ENCODE results near the gene C2orf78. TPM values are rescaled to one million over a fixed set of nuclear protein-coding genes. Genes with fewer than 3 reads are reported as not detected.
"Not testable (repeated sequence)": the region's sequence is repeated elsewhere in the genome, so short reads cannot be mapped to it uniquely, and the experiment has no call there.

Gene C2orf78
- total RNA-seq, 1 donor from 2014 or later = not detected

DNA sequence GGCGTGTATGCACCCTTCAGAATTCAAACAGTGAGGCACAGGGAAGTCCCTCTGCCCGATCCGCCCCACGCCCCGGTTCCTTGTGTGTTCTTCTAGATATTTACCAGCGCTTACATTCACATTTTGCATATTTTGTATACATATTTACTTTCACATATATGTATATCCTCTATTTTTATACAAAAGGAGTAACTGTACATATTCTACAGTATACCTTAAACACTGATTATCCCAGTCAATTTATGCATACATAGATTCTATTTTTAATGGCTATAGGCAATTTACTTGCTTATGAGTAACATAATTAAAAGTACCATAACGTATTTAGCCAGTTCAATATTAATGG lies 3.8 kb upstream of the C2orf78 start:
- Mint-ChIP-seq H3K4me3 (ENCODE audit: unreplicated experiment) (peak overlapping the region; percentile 90), H3K4me1 (ENCODE audit: low read depth) (peaks cover 31% of the 10 kb centered on the region), H3K9me3 (ENCODE audit: low read depth) (no peaks in the 10 kb centered on the region), H3K36me3 (ENCODE audit: low read depth) (peaks cover 9% of the 10 kb centered on the region), H3K27me3 (ENCODE audit: low read depth) (no peaks in the 10 kb centered on the region), H3K27ac (ENCODE audit: unreplicated experiment) (peak overlapping the region; percentile 97)
- TF ChIP-seq CTCF (IDR thresholded peaks at IDR 0.05) = peak; percentile 65
- DNase-seq (ENCODE audit: low spot score) = no peak

DNA sequence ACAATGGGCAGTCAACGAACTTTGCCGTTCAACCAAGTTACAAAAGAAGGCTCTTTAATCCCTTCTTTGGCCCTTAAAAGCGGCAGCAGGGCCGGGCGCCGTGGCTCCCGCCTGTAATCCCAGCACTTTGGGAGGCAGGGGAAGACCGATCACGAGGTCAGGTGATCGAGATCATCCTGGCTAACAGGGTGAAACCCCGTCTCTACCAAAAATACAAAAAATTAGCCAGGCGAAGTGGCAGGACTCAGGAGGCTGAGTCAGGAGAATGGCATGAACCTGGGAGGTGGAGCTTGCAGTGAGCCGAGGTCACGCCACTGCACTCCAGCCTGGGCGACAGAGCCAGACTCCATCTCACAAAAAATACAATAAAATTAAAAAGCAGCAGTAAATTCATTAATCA lies 581 bp upstream of the C2orf78 start:
- H3K4me1 Mint-ChIP-seq (ENCODE audit: low read depth) = peaks cover 13% of the 10 kb centered on the region
- not testable (repeated sequence) for H3K9me3 Mint-ChIP-seq (ENCODE audit: low read depth); H3K27ac Mint-ChIP-seq (ENCODE audit: unreplicated experiment); H3K36me3 Mint-ChIP-seq (ENCODE audit: low read depth); H3K27me3 Mint-ChIP-seq (ENCODE audit: low read depth); DNase-seq (ENCODE audit: low spot score); H3K4me3 Mint-ChIP-seq (ENCODE audit: unreplicated experiment)

GRCh38 chr2:73811878-73812277 lies 27.9 kb downstream of the C2orf78 start:
- H3K9me3 Mint-ChIP-seq (ENCODE audit: low read depth) = no peaks in the 10 kb centered on the region
- no peak for TF ChIP-seq CTCF (IDR thresholded peaks at IDR 0.05)
- DNase-seq (ENCODE audit: low spot score) = no peak
- H3K27me3 Mint-ChIP-seq (ENCODE audit: low read depth) = peaks cover 30% of the 10 kb centered on the region
- H3K4me3 Mint-ChIP-seq (ENCODE audit: unreplicated experiment) = no peak overlapping the region
- no peaks in the 10 kb centered on the region for H3K36me3 Mint-ChIP-seq (ENCODE audit: low read depth)
- H3K27ac Mint-ChIP-seq (ENCODE audit: unreplicated experiment) = no peak overlapping the region
- H3K4me1 Mint-ChIP-seq (ENCODE audit: low read depth) = no peaks in the 10 kb centered on the region

DNA sequence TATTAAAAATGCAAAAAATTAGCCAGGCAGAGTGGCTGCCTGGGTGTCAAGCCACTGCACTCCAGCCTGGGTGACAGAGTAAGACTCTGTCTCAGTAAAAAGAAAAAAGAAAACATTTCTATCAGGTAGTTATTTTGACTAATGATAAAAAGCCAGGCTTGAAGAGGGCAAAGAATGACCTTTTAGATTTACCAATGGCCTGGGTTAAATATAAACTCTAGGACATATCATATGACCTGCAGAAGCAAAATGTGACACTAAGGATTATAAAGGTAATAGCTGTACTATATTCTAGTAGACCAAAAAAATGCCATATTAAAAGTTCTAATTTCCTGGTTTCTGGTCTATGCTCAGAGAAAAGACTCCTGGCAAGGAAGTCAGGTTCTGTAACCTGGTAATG lies 28.7 kb downstream of the C2orf78 start:
- H3K27me3 Mint-ChIP-seq (ENCODE audit: low read depth) = peaks cover 30% of the 10 kb centered on the region
- H3K36me3 Mint-ChIP-seq (ENCODE audit: low read depth) = no peaks in the 10 kb centered on the region
- H3K9me3 Mint-ChIP-seq (ENCODE audit: low read depth) = no peaks in the 10 kb centered on the region
- no peak for DNase-seq (ENCODE audit: low spot score)
- no peak overlapping the region for H3K4me3 Mint-ChIP-seq (ENCODE audit: unreplicated experiment)
- no peak for TF ChIP-seq CTCF (IDR thresholded peaks at IDR 0.05)
- no peak overlapping the region for H3K27ac Mint-ChIP-seq (ENCODE audit: unreplicated experiment)
- H3K4me1 Mint-ChIP-seq (ENCODE audit: low read depth) = no peaks in the 10 kb centered on the region

DNA sequence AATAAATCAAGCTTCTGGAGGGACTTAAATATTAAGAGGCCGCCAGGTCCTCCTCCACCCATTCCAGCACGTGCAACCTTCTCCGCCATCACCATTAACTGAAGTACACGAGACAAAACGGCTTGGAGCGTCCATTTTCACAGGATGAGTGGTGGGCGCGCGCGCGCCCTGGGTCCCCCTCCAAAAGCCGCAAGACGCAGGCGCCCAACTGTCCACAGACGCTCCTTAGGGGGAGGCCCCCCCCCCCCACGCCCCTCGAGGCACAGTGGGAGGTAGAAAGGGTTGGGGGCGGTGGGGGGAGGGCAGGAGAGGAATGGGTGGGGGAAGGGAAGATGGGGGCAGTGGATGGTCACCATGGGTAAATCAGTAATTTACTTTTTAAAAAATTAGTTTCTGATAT lies 34.3 kb downstream of the C2orf78 start:
- Mint-ChIP-seq H3K4me1 (ENCODE audit: low read depth) (no peaks in the 10 kb centered on the region), H3K9me3 (ENCODE audit: low read depth) (no peaks in the 10 kb centered on the region), H3K27me3 (ENCODE audit: low read depth) (peaks cover 27% of the 10 kb centered on the region), H3K4me3 (ENCODE audit: unreplicated experiment) (no peak overlapping the region), H3K27ac (ENCODE audit: unreplicated experiment) (no peak overlapping the region), H3K36me3 (ENCODE audit: low read depth) (no peaks in the 10 kb centered on the region)
- DNase-seq (ENCODE audit: low spot score) = no peak
- TF ChIP-seq CTCF (IDR thresholded peaks at IDR 0.05) = no peak

GRCh38 chr2:73821227-73821626 lies 37.2 kb downstream of the C2orf78 start:
- no peaks in the 10 kb centered on the region for H3K9me3 Mint-ChIP-seq (ENCODE audit: low read depth)
- no peaks in the 10 kb centered on the region for H3K36me3 Mint-ChIP-seq (ENCODE audit: low read depth)
- no peak overlapping the region for H3K27ac Mint-ChIP-seq (ENCODE audit: unreplicated experiment)
- peaks cover 7% of the 10 kb centered on the region for H3K4me1 Mint-ChIP-seq (ENCODE audit: low read depth)
- H3K27me3 Mint-ChIP-seq (ENCODE audit: low read depth) = peaks cover 6% of the 10 kb centered on the region
- TF ChIP-seq CTCF (IDR thresholded peaks at IDR 0.05) = no peak
- no peak for DNase-seq (ENCODE audit: low spot score)
- no peak overlapping the region for H3K4me3 Mint-ChIP-seq (ENCODE audit: unreplicated experiment)

All from chondrocyte (in vitro differentiated cells).